ENCODE data around the gene NLRP5.
"Not testable (repeated sequence)": the region's sequence is repeated elsewhere in the genome, so short reads cannot be mapped to it uniquely, and the experiment has no call there.

Gene NLRP5

GRCh38 chr19:56105090-56105701, 118.6 kb downstream of the NLRP5 start:
- H3K36me3 ChIP-seq (ENCODE audit: insufficient read depth, low read length): peaks cover 41% of the 10 kb centered on the region
- no peak for DNase-seq
- TF ChIP-seq CTCF (IDR thresholded peaks at IDR 0.05; ENCODE audit: borderline replicate concordance, extremely low read depth, low read length, poor library complexity, severe bottlenecking) (peak; percentile 44), EZH2 (IDR thresholded peaks at IDR 0.05; ENCODE audit: borderline replicate concordance, low read depth, low read length, severe bottlenecking) (no peak)
- ATAC-seq (ENCODE audit: insufficient read depth, low read depth): 0 out of 3 replicates have a peak, but pooled peaks have one; percentile 55
- H3K4me1 ChIP-seq (ENCODE audit: insufficient read depth, low read length): no peaks in the 10 kb centered on the region
- H3K27me3 ChIP-seq (ENCODE audit: insufficient read depth, low read length, poor library complexity): no peaks in the 10 kb centered on the region
- H3K4me3 ChIP-seq (ENCODE audit: low read depth in 1 of 2, low read length in 2 of 2): no peak overlapping the region
- H3K79me2 ChIP-seq (ENCODE audit: insufficient read depth, low read length): peaks cover 68% of the 10 kb centered on the region
- no peak overlapping the region; the same call in 1 of the 2 replicates for H3K27ac ChIP-seq (ENCODE audit: low read length)
- peaks cover 75% of the 10 kb centered on the region for H4K20me1 ChIP-seq (ENCODE audit: insufficient read depth, low read length)
- H3K9me3 ChIP-seq (ENCODE audit: insufficient read depth, low read length, severe bottlenecking): no peaks in the 10 kb centered on the region
- H3K4me2 ChIP-seq (ENCODE audit: insufficient read depth, low read length): no peak overlapping the region
- no peak overlapping the region for H2AFZ ChIP-seq (ENCODE audit: low read depth, low read length)
- no peak overlapping the region for H3K9ac ChIP-seq (ENCODE audit: low read depth, low read length)

- DNase-seq; H3K4me1 ChIP-seq (ENCODE audit: insufficient read depth, low read length); H2AFZ ChIP-seq (ENCODE audit: low read depth, low read length); H3K4me3 ChIP-seq (ENCODE audit: low read depth in 1 of 2, low read length in 2 of 2); H3K4me2 ChIP-seq (ENCODE audit: insufficient read depth, low read length); ATAC-seq (ENCODE audit: insufficient read depth, low read depth); H3K9ac ChIP-seq (ENCODE audit: low read depth, low read length); H3K27ac ChIP-seq (ENCODE audit: low read length); H3K27me3 ChIP-seq (ENCODE audit: insufficient read depth, low read length, poor library complexity); H3K9me3 ChIP-seq (ENCODE audit: insufficient read depth, low read length, severe bottlenecking): not testable (repeated sequence)
- H4K20me1 ChIP-seq (ENCODE audit: insufficient read depth, low read length): peaks cover 76% of the 10 kb centered on the region
- peaks cover 75% of the 10 kb centered on the region for H3K79me2 ChIP-seq (ENCODE audit: insufficient read depth, low read length)
- H3K36me3 ChIP-seq (ENCODE audit: insufficient read depth, low read length): peaks cover 35% of the 10 kb centered on the region
Measured at GRCh38 chr19:56105831-56106396, 119.3 kb downstream of the NLRP5 start.

GRCh38 chr19:56106397-56106849, 119.8 kb downstream of the NLRP5 start:
- peaks cover 80% of the 10 kb centered on the region for H3K79me2 ChIP-seq (ENCODE audit: insufficient read depth, low read length)
- H3K27ac ChIP-seq (ENCODE audit: low read length): no peak overlapping the region
- H3K4me3 ChIP-seq (ENCODE audit: low read depth in 1 of 2, low read length in 2 of 2): no peak overlapping the region
- peaks cover 76% of the 10 kb centered on the region for H4K20me1 ChIP-seq (ENCODE audit: insufficient read depth, low read length)
- no peaks in the 10 kb centered on the region for H3K9me3 ChIP-seq (ENCODE audit: insufficient read depth, low read length, severe bottlenecking)
- no peak for DNase-seq
- no peak for ATAC-seq (ENCODE audit: insufficient read depth, low read depth)
- H3K4me2 ChIP-seq (ENCODE audit: insufficient read depth, low read length): no peak overlapping the region
- TF ChIP-seq EZH2 (IDR thresholded peaks at IDR 0.05; ENCODE audit: borderline replicate concordance, low read depth, low read length, severe bottlenecking): no peak
- TF ChIP-seq CTCF (IDR thresholded peaks at IDR 0.05; ENCODE audit: borderline replicate concordance, extremely low read depth, low read length, poor library complexity, severe bottlenecking): no peak
- no peak overlapping the region for H3K9ac ChIP-seq (ENCODE audit: low read depth, low read length)
- H3K27me3 ChIP-seq (ENCODE audit: insufficient read depth, low read length, poor library complexity): no peaks in the 10 kb centered on the region
- H3K36me3 ChIP-seq (ENCODE audit: insufficient read depth, low read length): peaks cover 30% of the 10 kb centered on the region
- no peak overlapping the region for H2AFZ ChIP-seq (ENCODE audit: low read depth, low read length)
- H3K4me1 ChIP-seq (ENCODE audit: insufficient read depth, low read length): no peaks in the 10 kb centered on the region

GRCh38 chr19:56106993-56107392, 120.4 kb downstream of the NLRP5 start:
- no peak overlapping the region for H3K27ac ChIP-seq (ENCODE audit: low read length)
- H3K36me3 ChIP-seq (ENCODE audit: insufficient read depth, low read length): peaks cover 29% of the 10 kb centered on the region
- no peak overlapping the region for H3K4me3 ChIP-seq (ENCODE audit: low read depth in 1 of 2, low read length in 2 of 2)
- ATAC-seq (ENCODE audit: insufficient read depth, low read depth) (no peak), DNase-seq (no peak)
- H3K9ac ChIP-seq (ENCODE audit: low read depth, low read length): no peak overlapping the region
- H3K9me3 ChIP-seq (ENCODE audit: insufficient read depth, low read length, severe bottlenecking): no peaks in the 10 kb centered on the region
- no peaks in the 10 kb centered on the region for H3K4me1 ChIP-seq (ENCODE audit: insufficient read depth, low read length)
- H3K27me3 ChIP-seq (ENCODE audit: insufficient read depth, low read length, poor library complexity): no peaks in the 10 kb centered on the region
- H4K20me1 ChIP-seq (ENCODE audit: insufficient read depth, low read length): peaks cover 77% of the 10 kb centered on the region
- peaks cover 85% of the 10 kb centered on the region for H3K79me2 ChIP-seq (ENCODE audit: insufficient read depth, low read length)
- H3K4me2 ChIP-seq (ENCODE audit: insufficient read depth, low read length): no peak overlapping the region
- TF ChIP-seq CTCF (IDR thresholded peaks at IDR 0.05; ENCODE audit: borderline replicate concordance, extremely low read depth, low read length, poor library complexity, severe bottlenecking) (no peak), EZH2 (IDR thresholded peaks at IDR 0.05; ENCODE audit: borderline replicate concordance, low read depth, low read length, severe bottlenecking) (no peak)
- no peak overlapping the region for H2AFZ ChIP-seq (ENCODE audit: low read depth, low read length)

Measured in DND-41 (cell line).